SK-N-SH treated with all-trans-retinoic acid at 6 μM for 48 hours (cell line): ENCODE data around the gene TRDMT1.

Experiments
- BACH2 ChIP-seq: fragments of 250-450 bp; sonication (Bioruptor Pico); IDR thresholded peaks from 2 replicates; pipeline ENCODE4 v1.9.0; 2021; ENCODE audit warnings: mild to moderate bottlenecking, borderline replicate concordance
- CSDC2 ChIP-seq: fragments of 250-450 bp; sonication (Bioruptor Pico); IDR thresholded peaks from 2 replicates; pipeline ENCODE4 v1.5.0; 2020; ENCODE audit warnings: mild to moderate bottlenecking, moderate library complexity
- OSR1 ChIP-seq: fragments of 250-450 bp; sonication (Bioruptor Pico); IDR thresholded peaks from 2 replicates; pipeline ENCODE4 v1.8.0; 2022; ENCODE audit warnings: moderate library complexity, mild to moderate bottlenecking, inconsistent platforms
- PATZ1 ChIP-seq: fragments of 250-450 bp; sonication (Bioruptor Pico); IDR thresholded peaks from 2 replicates; pipeline ENCODE4 v1.8.0; 2020; ENCODE audit warnings: mild to moderate bottlenecking, moderate library complexity, borderline replicate concordance
- PPARA ChIP-seq: fragments of 250-450 bp; sonication (Bioruptor Pico); IDR thresholded peaks from 2 replicates; pipeline ENCODE4 v1.5.0; 2020; ENCODE audit warnings: mild to moderate bottlenecking, borderline replicate concordance
- ZFP3 ChIP-seq: fragments of 250-450 bp; sonication (Bioruptor Pico); IDR thresholded peaks from 2 replicates; pipeline ENCODE4 v1.5.0; 2020; ENCODE audit warnings: mild to moderate bottlenecking, moderate library complexity

- no peak for TF ChIP-seq CSDC2
- no peak for TF ChIP-seq PATZ1 (CRISPR knock-in tag)
- TF ChIP-seq ZFP3 (CRISPR knock-in tag), result no peak
- TF ChIP-seq BACH2, result no peak
- no peak for TF ChIP-seq OSR1 (CRISPR knock-in tag)
- TF ChIP-seq PPARA (CRISPR knock-in tag), result no peak
These were observed 14.9 kb upstream of the TRDMT1 start for GRCh38 chr10:17216217-17216900.
